ENCODE measurements around the gene WBP2NL.
"Not testable (repeated sequence)": the region's sequence is repeated elsewhere in the genome, so short reads cannot be mapped to it uniquely, and the experiment has no call there.

The WBP2NL gene

GRCh38 chr22:41998361-41999261 lies at the start of gene WBP2NL:
Gene WBP2NL (plus strand): TSS chr22:41998788. CDS start chr22:41998819, 31 bp downstream.
- no peak for TF ChIP-seq CTCF (conservative IDR thresholded peaks at IDR 0.05; ENCODE audit: control insufficient read depth, insufficient read depth, low read depth, low read length)
- peak within 1 kb of the TSS; percentile 48 for H3K4me3 ChIP-seq (ENCODE audit: control insufficient read depth, low read depth, low read length)
- DNase-seq (ENCODE audit: low read depth): peak; percentile 72

- DNase-seq (ENCODE audit: low read depth); H3K4me3 ChIP-seq (ENCODE audit: control insufficient read depth, low read depth, low read length): not testable (repeated sequence)
These were observed 49.7 kb upstream of the WBP2NL start for GRCh38 chr22:41948928-41949296.

GRCh38 chr22:41949297-41949965 lies 49.2 kb upstream of the WBP2NL start:
- no peak overlapping the region for H3K4me3 ChIP-seq (ENCODE audit: control insufficient read depth, low read depth, low read length)
- no peak for DNase-seq (ENCODE audit: low read depth)
- no peak for TF ChIP-seq CTCF (conservative IDR thresholded peaks at IDR 0.05; ENCODE audit: control insufficient read depth, insufficient read depth, low read depth, low read length)

GRCh38 chr22:41951898-41952474 lies 46.6 kb upstream of the WBP2NL start, which contains the start of gene SMIM45:
Gene SMIM45 (plus strand): TSS chr22:41952150.
- DNase-seq (ENCODE audit: low read depth): no peak
- no peak for TF ChIP-seq CTCF (conservative IDR thresholded peaks at IDR 0.05; ENCODE audit: control insufficient read depth, insufficient read depth, low read depth, low read length)
- H3K4me3 ChIP-seq (ENCODE audit: control insufficient read depth, low read depth, low read length): no peak within 1 kb of the TSS

GRCh38 chr22:41952713-41953112 lies 45.9 kb upstream of the WBP2NL start:
- no peak for TF ChIP-seq CTCF (conservative IDR thresholded peaks at IDR 0.05; ENCODE audit: control insufficient read depth, insufficient read depth, low read depth, low read length)
- H3K4me3 ChIP-seq (ENCODE audit: control insufficient read depth, low read depth, low read length): no peak overlapping the region

GRCh38 chr22:41957941-41958556 lies 40.5 kb upstream of the WBP2NL start:
- no peak for DNase-seq (ENCODE audit: low read depth)
- H3K4me3 ChIP-seq (ENCODE audit: control insufficient read depth, low read depth, low read length): no peak overlapping the region
- TF ChIP-seq CTCF (conservative IDR thresholded peaks at IDR 0.05; ENCODE audit: control insufficient read depth, insufficient read depth, low read depth, low read length): no peak

More at GRCh38 chr22:41952713-41953112, 45.9 kb upstream of the WBP2NL start:
- DNase-seq (ENCODE audit: low read depth): no peak
